H9 (cell line): ENCODE data around the gene PMPCB. TPM values are rescaled to one million over a fixed set of nuclear protein-coding genes. Genes with fewer than 3 reads are reported as not detected.
"Not testable (repeated sequence)": the region's sequence is repeated elsewhere in the genome, so short reads cannot be mapped to it uniquely, and the experiment has no call there.

Source experiments
- DNase-seq: peaks from one replicate; pipeline ENCODE4 v3.0.0-alpha.2; 2017
- H2AFZ ChIP-seq: one replicate; pipeline ENCODE4 v1.6.1; 2013; ENCODE audit warnings: mild to moderate bottlenecking, low read length, control low read depth, moderate library complexity
- H2AK5ac ChIP-seq: 2 replicates; pipeline ENCODE4 v1.6.1; 2013; ENCODE audit warnings: low read length, control low read depth, mixed read lengths; ENCODE audit not compliant: insufficient read length
- H2BK120ac ChIP-seq: one replicate; pipeline ENCODE4 v1.6.1; 2013; ENCODE audit warnings: low read depth, mild to moderate bottlenecking, low read length, control low read depth, inconsistent platforms; ENCODE audit not compliant: poor library complexity, severe bottlenecking
- H2BK12ac ChIP-seq: 2 replicates; pipeline ENCODE4 v1.6.1; 2013; ENCODE audit warnings: low read length, control low read depth, mixed read lengths, low read depth; ENCODE audit not compliant: insufficient read length
- H2BK15ac ChIP-seq: 2 replicates; pipeline ENCODE4 v1.6.1; 2013; ENCODE audit warnings: low read depth, low read length, control low read depth
- H2BK20ac ChIP-seq: one replicate; pipeline ENCODE4 v1.6.1; 2013; ENCODE audit warnings: low read depth, mild to moderate bottlenecking, low read length, control low read depth, inconsistent platforms; ENCODE audit not compliant: poor library complexity, severe bottlenecking
- H2BK5ac ChIP-seq: 2 replicates; pipeline ENCODE4 v1.6.1; 2013; ENCODE audit warnings: low read length, control low read depth, mixed read lengths; ENCODE audit not compliant: insufficient read length
- H3K14ac ChIP-seq: 2 replicates; pipeline ENCODE4 v1.6.1; 2013; ENCODE audit warnings: low read length, control low read depth; ENCODE audit not compliant: insufficient read depth
- H3K18ac ChIP-seq: 2 replicates; pipeline ENCODE4 v1.6.1; 2013; ENCODE audit warnings: low read depth, mild to moderate bottlenecking, mixed read lengths, low read length, control low read depth; ENCODE audit not compliant: insufficient read length
- H3K23ac ChIP-seq: 2 replicates; pipeline ENCODE4 v1.6.1; 2013; ENCODE audit warnings: low read length, control low read depth, mixed read lengths, low read depth; ENCODE audit not compliant: insufficient read length
- H3K23me2 ChIP-seq: 2 replicates; pipeline ENCODE4 v1.6.1; 2013; ENCODE audit warnings: low read depth, mild to moderate bottlenecking, mixed read lengths, low read length, control low read depth; ENCODE audit not compliant: insufficient read length, poor library complexity, severe bottlenecking
- H3K27ac ChIP-seq: 2 replicates; pipeline ENCODE4 v1.5.1; 2013; ENCODE audit warnings: low read length, control low read depth, mixed read lengths, low read depth; ENCODE audit not compliant: insufficient read length
- H3K27me3 ChIP-seq: 2 replicates; pipeline ENCODE4 v1.6.1; 2013; ENCODE audit warnings: low read length, control low read depth, inconsistent platforms; ENCODE audit not compliant: insufficient read depth
- H3K4ac ChIP-seq: 2 replicates; pipeline ENCODE4 v1.6.1; 2013; ENCODE audit warnings: low read depth, mild to moderate bottlenecking, control low read depth, inconsistent platforms, low read length, moderate library complexity
- H3K4me1 ChIP-seq: 2 replicates; pipeline ENCODE4 v1.6.1; 2013; ENCODE audit warnings: low read length, control low read depth, inconsistent platforms; ENCODE audit not compliant: insufficient read depth
- H3K4me2 ChIP-seq: 2 replicates; pipeline ENCODE4 v1.6.1; 2013; ENCODE audit warnings: low read length, control low read depth, mixed read lengths; ENCODE audit not compliant: insufficient read length, insufficient read depth
- H3K56ac ChIP-seq: 2 replicates; pipeline ENCODE4 v1.6.1; 2013; ENCODE audit warnings: low read depth, mild to moderate bottlenecking, mixed read lengths, low read length, control low read depth; ENCODE audit not compliant: insufficient read length
- H3K79me1 ChIP-seq: 2 replicates; pipeline ENCODE4 v1.6.1; 2013; ENCODE audit warnings: low read depth, mild to moderate bottlenecking, moderate library complexity, low read length, control low read depth, inconsistent platforms; ENCODE audit not compliant: insufficient read depth, poor library complexity, severe bottlenecking
- H3K79me2 ChIP-seq: 2 replicates; pipeline ENCODE4 v1.6.1; 2013; ENCODE audit warnings: low read length, control low read depth, inconsistent platforms; ENCODE audit not compliant: insufficient read depth
- H3K9ac ChIP-seq: 2 replicates; pipeline ENCODE4 v1.6.1; 2013; ENCODE audit warnings: low read length, control low read depth, mixed read lengths; ENCODE audit not compliant: insufficient read length; ENCODE audit errors: extremely low read depth
- H3K9me3 ChIP-seq: one replicate; pipeline ENCODE4 v1.6.1; 2013; ENCODE audit warnings: low read depth, low read length, inconsistent platforms; ENCODE audit not compliant: control insufficient read depth
- H3T11ph ChIP-seq: one replicate; pipeline ENCODE4 v1.6.1; 2013; ENCODE audit warnings: mild to moderate bottlenecking, low read length, control low read depth, inconsistent platforms
- H4K20me1 ChIP-seq: one replicate; pipeline ENCODE4 v1.6.1; 2013; ENCODE audit not compliant: control insufficient read depth, insufficient read length, insufficient read depth
- H4K5ac ChIP-seq: 2 replicates; pipeline ENCODE4 v1.6.1; 2013; ENCODE audit warnings: low read depth, mild to moderate bottlenecking, mixed read lengths, low read length, control low read depth; ENCODE audit not compliant: insufficient read length
- H4K8ac ChIP-seq: replicated peaks from 2 replicates; pipeline ENCODE4 v1.6.1; 2013; ENCODE audit warnings: low read length, control low read depth, mixed read lengths, low read depth; ENCODE audit not compliant: insufficient read length
- H4K91ac ChIP-seq: 2 replicates; pipeline ENCODE4 v1.6.1; 2013; ENCODE audit warnings: low read depth, mild to moderate bottlenecking, moderate library complexity, mixed read lengths, low read length, control low read depth; ENCODE audit not compliant: insufficient read length
- H3K27ac Mint-ChIP-seq, 3 experiments: 2 replicates in 2 of 3; 3 replicates in 1 of 3; pipeline ENCODE4 v1.8.0; 2020 to 2021; ENCODE audit warnings: mixed read lengths in 3 of 3, mild to moderate bottlenecking in 1 of 3, moderate library complexity in 1 of 3
- H3K27me3 Mint-ChIP-seq: 2 replicates; pipeline ENCODE4 v1.8.0; 2021; ENCODE audit warnings: low read depth, mild to moderate bottlenecking, moderate library complexity, mixed read lengths
- H3K36me3 Mint-ChIP-seq, 3 experiments: 2 replicates in 2 of 3; 3 replicates in 1 of 3; pipeline ENCODE4 v1.8.0; 2020 to 2021; ENCODE audit warnings: low read depth in 3 of 3, mixed read lengths in 3 of 3; ENCODE audit not compliant: insufficient read depth in 1 of 3
- H3K4me1 Mint-ChIP-seq, 2 experiments: 2 replicates each; pipeline ENCODE4 v1.8.0; 2020; ENCODE audit warnings: mixed read lengths in 2 of 2
- H3K4me3 Mint-ChIP-seq, 2 experiments: 2 replicates in 1 of 2; 3 replicates in 1 of 2; pipeline ENCODE4 v1.8.0; 2020 to 2021; ENCODE audit warnings: mild to moderate bottlenecking in 2 of 2, mixed read lengths in 2 of 2, moderate library complexity in 1 of 2
- H3K9me3 Mint-ChIP-seq, 2 experiments: 2 replicates in 1 of 2; 3 replicates in 1 of 2; pipeline ENCODE4 v1.8.0; 2020; ENCODE audit warnings: mild to moderate bottlenecking in 2 of 2, mixed read lengths in 2 of 2, moderate library complexity in 1 of 2
- WGBS: extraction: QIAGEN DNeasy Blood & Tissue Kit; methylation state at CpG from one replicate; pipeline ENCODE4 v1.1.7; 2013; ENCODE audit warnings: missing lambda C conversion rate, low lambda C conversion rate, mixed read lengths; ENCODE audit not compliant: insufficient read length; ENCODE audit errors: extremely low coverage; 5-methylcytosine and 5-hydroxymethylcytosine counted together
- total RNA-seq: library from RNA; stranded (reverse); gene quantifications from 2 replicates; pipeline ENCODE4 v1.2.1, GENCODE V29; 2021

PMPCB gene
- total RNA-seq, 1 experiment from 2014 or later, result 90.6 TPM

- H3K9me3 Mint-ChIP-seq, H3K27ac Mint-ChIP-seq, H3K9me3 ChIP-seq, H4K20me1 ChIP-seq, H3K27me3 ChIP-seq, H4K5ac ChIP-seq, H2BK15ac ChIP-seq, H3K56ac ChIP-seq, H3K79me2 ChIP-seq, H2BK12ac ChIP-seq, H3K79me1 ChIP-seq, H3K23ac ChIP-seq, H4K8ac ChIP-seq, H2BK120ac ChIP-seq, H2BK5ac ChIP-seq, H3K23me2 ChIP-seq, H4K91ac ChIP-seq, H2AK5ac ChIP-seq, H3K14ac ChIP-seq, H3K36me3 Mint-ChIP-seq, H3K4me1 ChIP-seq, H3T11ph ChIP-seq, H3K18ac ChIP-seq, H3K27ac ChIP-seq, H2BK20ac ChIP-seq, H2AFZ ChIP-seq, H3K9ac ChIP-seq, H3K4ac ChIP-seq: not testable (repeated sequence)
- peak overlapping the region; percentile 44 for H3K4me2 ChIP-seq
- no CpG with 5 or more reads among the region's 12 CpGs for WGBS
- H3K4me1 Mint-ChIP-seq, result peaks cover 11 to 15% of the 10 kb centered on the region in 2 experiments
- peak; percentile 52 for DNase-seq
- H3K27me3 Mint-ChIP-seq, result peaks cover 51% of the 10 kb centered on the region
- peak overlapping the region; percentile 75 to 94 for H3K4me3 Mint-ChIP-seq
These were observed 17.6 kb upstream of the PMPCB start for GRCh38 chr7:103279636-103279962.

GRCh38 chr7:103279963-103280802 is 17.1 kb upstream of the PMPCB start:
- H2BK12ac ChIP-seq, H2AFZ ChIP-seq, H3K56ac ChIP-seq, H4K20me1 ChIP-seq, H3K27ac Mint-ChIP-seq, H3K27me3 ChIP-seq, H4K8ac ChIP-seq, H3K23me2 ChIP-seq, H3K79me2 ChIP-seq, H2BK5ac ChIP-seq, H2BK120ac ChIP-seq, H3T11ph ChIP-seq, H3K9me3 Mint-ChIP-seq, H3K9me3 ChIP-seq, H2BK20ac ChIP-seq, H4K5ac ChIP-seq, H3K4me1 ChIP-seq, H2BK15ac ChIP-seq, H3K79me1 ChIP-seq, H3K23ac ChIP-seq, H3K18ac ChIP-seq, H3K9ac ChIP-seq, H4K91ac ChIP-seq, H3K27ac ChIP-seq, H3K36me3 Mint-ChIP-seq, H3K14ac ChIP-seq, H2AK5ac ChIP-seq, H3K4ac ChIP-seq: not testable (repeated sequence)
- H3K4me2 ChIP-seq, result peak overlapping the region; percentile 47
- DNase-seq, result peak; percentile 72
- whole genome bisulfite sequencing, result no CpG with 5 or more reads among the region's 71 CpGs
- Mint-ChIP-seq H3K27me3 (peaks cover 51% of the 10 kb centered on the region), H3K4me1 (peaks cover 11 to 15% of the 10 kb centered on the region in 2 experiments), H3K4me3 (peak overlapping the region; percentile 75 to 94)
